IgD-negative memory B cell (primary cell): ENCODE data around the gene SHTN1. TPM values are rescaled to one million over a fixed set of nuclear protein-coding genes. Genes with fewer than 3 reads are reported as not detected.
A peak's percentile ranks its signal among the peaks of the same experiment; 100 is the strongest.

Experiments
- H3K27ac Mint-ChIP-seq, 3 donors: one replicate each; pipeline ENCODE4 v1.8.0; 2020 to 2022; ENCODE audit warnings: mild to moderate bottlenecking in 3 of 3, mixed read lengths in 3 of 3, moderate library complexity in 1 of 3
- H3K27me3 Mint-ChIP-seq: one replicate; pipeline ENCODE4 v1.8.0; 2021; ENCODE audit warnings: mixed read lengths
- H3K36me3 Mint-ChIP-seq: one replicate; pipeline ENCODE4 v1.8.0; 2020; ENCODE audit warnings: mild to moderate bottlenecking, mixed read lengths
- H3K4me1 Mint-ChIP-seq, 3 donors: one replicate each; pipeline ENCODE4 v1.8.0; 2020 to 2022; ENCODE audit warnings: mixed read lengths in 3 of 3, mild to moderate bottlenecking in 1 of 3
- H3K4me3 Mint-ChIP-seq, 4 donors: one replicate each; pipeline ENCODE4 v1.8.0; 2020 to 2022; ENCODE audit warnings: mild to moderate bottlenecking in 4 of 4, mixed read lengths in 4 of 4, moderate library complexity in 3 of 4
- H3K9me3 Mint-ChIP-seq, 3 donors: one replicate each; pipeline ENCODE4 v1.8.0; 2020 to 2021; ENCODE audit warnings: mixed read lengths in 3 of 3, mild to moderate bottlenecking in 1 of 3
- polyA plus RNA-seq: library from polyadenylated mRNA; unstranded; fragments of 300-500 nt; fragmentation: Illumina TruSeq; gene quantifications from one replicate; pipeline ENCODE4 v1.2.3, GENCODE V29; 2021

Gene SHTN1, protein sequence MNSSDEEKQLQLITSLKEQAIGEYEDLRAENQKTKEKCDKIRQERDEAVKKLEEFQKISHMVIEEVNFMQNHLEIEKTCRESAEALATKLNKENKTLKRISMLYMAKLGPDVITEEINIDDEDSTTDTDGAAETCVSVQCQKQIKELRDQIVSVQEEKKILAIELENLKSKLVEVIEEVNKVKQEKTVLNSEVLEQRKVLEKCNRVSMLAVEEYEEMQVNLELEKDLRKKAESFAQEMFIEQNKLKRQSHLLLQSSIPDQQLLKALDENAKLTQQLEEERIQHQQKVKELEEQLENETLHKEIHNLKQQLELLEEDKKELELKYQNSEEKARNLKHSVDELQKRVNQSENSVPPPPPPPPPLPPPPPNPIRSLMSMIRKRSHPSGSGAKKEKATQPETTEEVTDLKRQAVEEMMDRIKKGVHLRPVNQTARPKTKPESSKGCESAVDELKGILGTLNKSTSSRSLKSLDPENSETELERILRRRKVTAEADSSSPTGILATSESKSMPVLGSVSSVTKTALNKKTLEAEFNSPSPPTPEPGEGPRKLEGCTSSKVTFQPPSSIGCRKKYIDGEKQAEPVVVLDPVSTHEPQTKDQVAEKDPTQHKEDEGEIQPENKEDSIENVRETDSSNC
- polyA plus RNA-seq, result 0.04 TPM

DNA sequence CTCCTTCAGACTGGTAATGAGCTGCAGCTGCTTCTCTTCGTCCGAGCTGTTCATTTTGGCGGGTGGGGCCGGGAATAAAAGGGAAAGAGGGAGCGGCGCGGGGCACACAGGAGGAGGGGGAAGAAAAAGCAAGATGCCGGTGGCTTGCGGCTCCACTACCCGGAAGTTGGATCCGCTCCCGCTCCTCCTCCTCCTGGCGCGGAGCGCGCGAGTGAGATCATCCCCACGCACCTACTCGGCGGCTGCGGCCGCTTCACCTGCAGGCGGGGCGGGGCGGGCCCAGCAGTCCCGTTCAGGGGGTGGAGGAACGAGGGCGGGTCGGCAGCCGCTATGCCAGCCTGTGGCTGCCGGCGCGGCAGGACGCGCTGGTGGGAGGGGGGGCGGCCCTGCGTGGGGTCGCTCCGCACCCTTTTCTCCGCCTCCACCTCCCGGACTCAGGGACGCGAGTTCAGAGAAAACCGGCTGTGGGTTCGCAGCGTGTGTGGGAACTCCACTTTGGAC, at the start of gene SHTN1:
SHTN1 (minus strand) TSS at position 162 of the 501 bp plus-strand sequence; CDS start at position 54, 108 bp downstream.
- peak within 1 kb of the TSS; percentile 76 to 90 (median 78) for H3K4me3 Mint-ChIP-seq
- H3K9me3 Mint-ChIP-seq, result no peaks in the 10 kb centered on the region
- no peaks in the 10 kb centered on the region for H3K36me3 Mint-ChIP-seq
- peaks cover 20% of the 10 kb centered on the region for H3K27me3 Mint-ChIP-seq
- peaks cover 0 to 4% (median 3%) of the 10 kb centered on the region in 3 donors for H3K4me1 Mint-ChIP-seq
- peak within 1 kb of the TSS in 1 of 3 donors; percentile 43 for H3K27ac Mint-ChIP-seq

GRCh38 chr10:117053482-117053881, 48.5 kb upstream of the SHTN1 start:
- Mint-ChIP-seq H3K36me3 (no peaks in the 10 kb centered on the region), H3K4me1 (no peaks in the 10 kb centered on the region), H3K9me3 (peaks cover 8 to 13% (median 11%) of the 10 kb centered on the region in 3 donors), H3K4me3 (no peak overlapping the region), H3K27me3 (peaks cover 2% of the 10 kb centered on the region), H3K27ac (no peak overlapping the region)

DNA sequence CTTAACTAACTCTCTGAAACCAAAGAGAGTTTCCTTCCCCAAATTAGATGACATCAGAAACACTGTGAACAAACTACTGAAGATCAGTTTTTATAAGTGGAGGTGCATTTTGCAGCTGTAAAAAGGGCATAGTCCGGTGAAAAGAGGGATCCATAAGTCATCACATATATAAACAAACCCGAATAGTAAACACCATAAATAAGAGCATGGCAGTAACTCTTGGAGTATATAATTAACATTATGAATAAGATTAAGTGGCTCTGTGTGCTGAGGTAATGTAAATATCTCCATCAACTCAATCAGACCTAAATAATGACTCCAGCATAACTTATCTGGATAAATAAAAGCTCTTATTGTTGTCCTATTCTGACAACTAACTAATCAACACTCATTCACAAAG, 43.0 kb upstream of the SHTN1 start:
- H3K4me1 Mint-ChIP-seq, result no peaks in the 10 kb centered on the region
- no peak overlapping the region for H3K4me3 Mint-ChIP-seq
- no peak overlapping the region for H3K27ac Mint-ChIP-seq
- H3K36me3 Mint-ChIP-seq, result no peaks in the 10 kb centered on the region
- H3K9me3 Mint-ChIP-seq, result peaks cover 11 to 22% (median 22%) of the 10 kb centered on the region in 3 donors
- H3K27me3 Mint-ChIP-seq, result no peaks in the 10 kb centered on the region

GRCh38 chr10:117016266-117016665, 11.3 kb upstream of the SHTN1 start:
- H3K4me1 Mint-ChIP-seq, result peaks cover 0 to 1% (median 0%) of the 10 kb centered on the region in 3 donors
- H3K4me3 Mint-ChIP-seq, result no peak overlapping the region

DNA sequence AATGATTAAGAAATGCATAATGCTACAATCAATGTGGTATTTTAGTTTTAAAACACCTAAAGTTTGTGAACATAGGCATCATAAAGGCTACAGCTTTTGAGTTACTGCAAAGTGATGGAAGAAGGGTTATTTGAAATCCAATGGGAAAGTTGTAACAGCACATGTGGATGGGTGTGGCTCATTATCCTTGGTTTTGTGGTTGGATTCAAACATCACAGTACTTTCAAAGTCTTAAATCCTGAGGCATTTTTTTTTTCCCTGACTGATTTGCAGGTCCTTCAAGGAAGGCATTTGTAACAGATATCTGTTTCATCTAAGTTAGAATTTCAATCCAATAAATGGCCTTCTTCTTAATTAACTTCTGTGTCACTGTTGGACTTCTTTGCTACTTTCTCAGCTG, 9.8 kb upstream of the SHTN1 start:
- no peaks in the 10 kb centered on the region for H3K27me3 Mint-ChIP-seq
- H3K36me3 Mint-ChIP-seq, result no peaks in the 10 kb centered on the region
- H3K4me1 Mint-ChIP-seq, result peaks cover 0 to 1% (median 0%) of the 10 kb centered on the region in 3 donors
- H3K9me3 Mint-ChIP-seq, result no peaks in the 10 kb centered on the region
- H3K27ac Mint-ChIP-seq, result no peak overlapping the region
- H3K4me3 Mint-ChIP-seq, result no peak overlapping the region

More at GRCh38 chr10:117016266-117016665, 11.3 kb upstream of the SHTN1 start:
- Mint-ChIP-seq H3K9me3 (no peaks in the 10 kb centered on the region), H3K27ac (no peak overlapping the region), H3K36me3 (no peaks in the 10 kb centered on the region), H3K27me3 (no peaks in the 10 kb centered on the region)

GRCh38 chr10:117007080-117007479, 2.1 kb upstream of the SHTN1 start:
- Mint-ChIP-seq H3K27me3 (peaks cover 18% of the 10 kb centered on the region), H3K4me3 (no peak overlapping the region), H3K27ac (no peak overlapping the region), H3K4me1 (peaks cover 0 to 4% (median 3%) of the 10 kb centered on the region in 3 donors), H3K9me3 (no peaks in the 10 kb centered on the region), H3K36me3 (no peaks in the 10 kb centered on the region)

GRCh38 chr10:117005527-117006055, 604 bp upstream of the SHTN1 start:
- H3K36me3 Mint-ChIP-seq, result no peaks in the 10 kb centered on the region
- peak overlapping the region in 3 of 4 donors; percentile 45 to 68 (median 54) for H3K4me3 Mint-ChIP-seq
- no peaks in the 10 kb centered on the region for H3K9me3 Mint-ChIP-seq
- peaks cover 20% of the 10 kb centered on the region for H3K27me3 Mint-ChIP-seq
- H3K27ac Mint-ChIP-seq, result no peak overlapping the region
- H3K4me1 Mint-ChIP-seq, result peaks cover 0 to 4% (median 3%) of the 10 kb centered on the region in 3 donors

DNA sequence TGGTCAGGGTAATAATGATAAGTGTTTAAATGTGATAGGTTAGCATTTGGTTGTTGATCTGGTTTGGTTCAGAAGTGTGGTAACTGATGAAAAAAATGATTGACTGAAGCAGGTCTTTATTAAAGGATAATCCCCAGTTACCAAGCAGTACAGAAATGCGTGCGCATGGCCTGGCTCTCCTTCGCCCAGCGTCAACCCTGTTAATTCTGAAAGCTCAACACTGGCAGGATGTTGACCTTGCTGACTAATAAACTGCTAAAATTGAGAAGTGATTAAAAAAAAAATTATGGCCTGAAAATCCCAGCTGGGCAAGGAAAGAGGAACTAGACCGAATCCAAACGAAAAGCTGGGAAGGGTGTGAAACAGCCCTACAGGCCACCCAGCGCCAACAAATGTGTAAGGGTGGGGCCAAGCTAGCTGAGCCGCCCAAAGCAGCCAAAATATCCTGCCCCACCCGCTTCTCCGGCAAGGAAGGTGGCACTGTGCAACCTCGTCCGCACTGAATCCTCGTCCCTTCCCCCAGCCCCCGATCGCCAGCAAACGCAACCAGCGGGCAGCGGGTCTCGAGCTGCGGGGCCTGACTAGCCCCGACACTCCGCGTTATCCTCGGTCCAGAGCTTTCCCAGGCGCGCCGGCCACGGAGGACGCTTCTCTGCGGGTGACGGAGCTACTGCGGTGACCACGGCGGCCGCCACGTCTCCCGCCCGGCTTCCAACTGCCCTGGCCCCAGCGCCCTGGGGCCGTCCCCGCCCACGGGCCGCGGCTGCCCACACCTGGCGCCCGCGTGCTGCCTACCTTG, 561 bp downstream of the SHTN1 start:
- no peaks in the 10 kb centered on the region for H3K36me3 Mint-ChIP-seq
- peak overlapping the region in 1 of 3 donors; percentile 43 for H3K27ac Mint-ChIP-seq
- H3K27me3 Mint-ChIP-seq, result peaks cover 20% of the 10 kb centered on the region
- H3K9me3 Mint-ChIP-seq, result no peaks in the 10 kb centered on the region
- H3K4me1 Mint-ChIP-seq, result peaks cover 0 to 4% (median 3%) of the 10 kb centered on the region in 3 donors
- H3K4me3 Mint-ChIP-seq, result peak overlapping the region; percentile 76 to 90 (median 78)

- Mint-ChIP-seq H3K27me3 (peaks cover 20% of the 10 kb centered on the region), H3K36me3 (no peaks in the 10 kb centered on the region), H3K9me3 (peaks cover 0 to 2% (median 0%) of the 10 kb centered on the region in 3 donors), H3K27ac (no peak overlapping the region), H3K4me3 (peak overlapping the region in 2 of 4 donors; percentile 58 to 81), H3K4me1 (peaks cover 0 to 4% (median 3%) of the 10 kb centered on the region in 3 donors)
These were observed 1.7 kb downstream of the SHTN1 start for GRCh38 chr10:117003336-117003735.

- peaks cover 25% of the 10 kb centered on the region for H3K27me3 Mint-ChIP-seq
- no peak overlapping the region for H3K4me3 Mint-ChIP-seq
- H3K27ac Mint-ChIP-seq, result no peak overlapping the region
- H3K4me1 Mint-ChIP-seq, result peaks cover 0 to 4% (median 3%) of the 10 kb centered on the region in 3 donors
- peaks cover 0 to 2% (median 0%) of the 10 kb centered on the region in 3 donors for H3K9me3 Mint-ChIP-seq
- no peaks in the 10 kb centered on the region for H3K36me3 Mint-ChIP-seq
These were observed 2.8 kb downstream of the SHTN1 start for GRCh38 chr10:117002206-117002605.

- peaks cover 0 to 2% (median 0%) of the 10 kb centered on the region in 3 donors for H3K9me3 Mint-ChIP-seq
- no peak overlapping the region for H3K4me3 Mint-ChIP-seq
- peaks cover 0 to 4% (median 3%) of the 10 kb centered on the region in 3 donors for H3K4me1 Mint-ChIP-seq
- no peak overlapping the region for H3K27ac Mint-ChIP-seq
- H3K27me3 Mint-ChIP-seq, result peaks cover 23% of the 10 kb centered on the region
- no peaks in the 10 kb centered on the region for H3K36me3 Mint-ChIP-seq
These were observed 3.8 kb downstream of the SHTN1 start for GRCh38 chr10:117001144-117001543.

GRCh38 chr10:117000580-117000979, 4.4 kb downstream of the SHTN1 start:
- Mint-ChIP-seq H3K4me3 (no peak overlapping the region), H3K9me3 (peaks cover 0 to 2% (median 0%) of the 10 kb centered on the region in 3 donors), H3K4me1 (peaks cover 0 to 4% (median 3%) of the 10 kb centered on the region in 3 donors), H3K27ac (peak overlapping the region in 1 of 3 donors; percentile 19), H3K27me3 (peaks cover 19% of the 10 kb centered on the region), H3K36me3 (no peaks in the 10 kb centered on the region)

DNA sequence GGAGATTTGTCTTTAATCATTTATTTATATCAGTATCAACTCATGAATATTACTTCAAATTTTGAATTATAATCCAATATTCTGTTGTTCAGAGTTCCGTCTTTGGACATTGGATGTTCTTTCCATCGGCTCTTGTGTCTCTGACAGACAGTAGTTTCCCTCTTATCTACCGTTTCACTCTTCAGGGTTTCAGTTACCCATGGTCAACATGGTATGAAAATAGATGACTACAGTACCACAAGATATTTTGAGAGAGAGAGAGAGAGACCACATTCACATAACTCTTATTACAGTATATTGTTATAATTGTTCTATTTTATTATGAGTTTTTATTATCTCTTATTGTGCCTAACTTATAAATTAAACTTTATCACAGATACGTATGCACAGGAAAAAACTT, 6.8 kb downstream of the SHTN1 start:
- peaks cover 0 to 2% (median 0%) of the 10 kb centered on the region in 3 donors for H3K9me3 Mint-ChIP-seq
- no peaks in the 10 kb centered on the region for H3K4me1 Mint-ChIP-seq
- H3K4me3 Mint-ChIP-seq, result no peak overlapping the region
- no peak overlapping the region for H3K27ac Mint-ChIP-seq
- peaks cover 9% of the 10 kb centered on the region for H3K27me3 Mint-ChIP-seq
- H3K36me3 Mint-ChIP-seq, result no peaks in the 10 kb centered on the region

DNA sequence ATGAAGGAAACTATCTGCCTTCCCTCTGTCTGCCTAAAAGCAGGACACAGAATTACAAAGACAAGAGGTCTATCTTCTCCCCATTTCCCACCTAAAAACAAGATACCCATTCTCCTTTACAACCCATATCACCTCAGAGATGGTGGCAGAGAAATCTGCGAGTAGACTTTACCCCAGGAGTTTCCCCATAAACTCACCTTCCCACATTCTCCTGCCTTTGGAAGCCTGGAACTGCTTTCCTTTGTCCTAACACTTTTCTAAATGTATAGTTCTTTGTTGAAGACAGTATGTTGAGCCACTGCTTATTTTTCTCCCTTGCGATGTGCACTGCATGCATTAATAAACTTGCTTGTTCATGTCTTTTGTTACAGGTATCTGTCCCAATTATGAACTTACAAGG, 8.0 kb downstream of the SHTN1 start:
- Mint-ChIP-seq H3K27ac (no peak overlapping the region), H3K27me3 (peaks cover 9% of the 10 kb centered on the region), H3K36me3 (no peaks in the 10 kb centered on the region), H3K4me1 (no peaks in the 10 kb centered on the region), H3K4me3 (no peak overlapping the region), H3K9me3 (peaks cover 0 to 2% (median 0%) of the 10 kb centered on the region in 3 donors)
